DMS114 treated with DMSO at 0.1 percent for 48 hours (cell line): Measurements from ENCODE around the gene SLAMF9.
"Not testable (repeated sequence)": the region's sequence is repeated elsewhere in the genome, so short reads cannot be mapped to it uniquely, and the experiment has no call there.

Source experiments
- DNase-seq: peaks from one replicate; lab custom pipeline; 2025; ENCODE audit not compliant: unreplicated experiment; lab: John Stamatoyannopoulos, UW

SLAMF9 gene

GRCh38 chr1:159922511-159923202 is 31.4 kb downstream of the SLAMF9 start:
- no peak for DNase-seq

- no peak for DNase-seq
These were observed 32.1 kb downstream of the SLAMF9 start for GRCh38 chr1:159921700-159922504.

- DNase-seq, result no peak
These were observed 32.8 kb downstream of the SLAMF9 start for GRCh38 chr1:159921251-159921650.

GRCh38 chr1:159920651-159921050 is 33.4 kb downstream of the SLAMF9 start:
- no peak for DNase-seq

GRCh38 chr1:159920202-159920601 is 33.8 kb downstream of the SLAMF9 start:
- no peak for DNase-seq

- DNase-seq, result no peak
These were observed 34.7 kb downstream of the SLAMF9 start for GRCh38 chr1:159919236-159919865.

- no peak for DNase-seq
These were observed 35.5 kb downstream of the SLAMF9 start for GRCh38 chr1:159918352-159919200.

- no peak for DNase-seq
These were observed 36.3 kb downstream of the SLAMF9 start for GRCh38 chr1:159917533-159918351.

GRCh38 chr1:159916242-159917051 is 37.6 kb downstream of the SLAMF9 start:
- DNase-seq, result no peak

GRCh38 chr1:159915571-159916241 is 38.3 kb downstream of the SLAMF9 start:
- no peak for DNase-seq

- no peak for DNase-seq
These were observed 39.6 kb downstream of the SLAMF9 start for GRCh38 chr1:159914252-159915018.

GRCh38 chr1:159913451-159914192 is 40.4 kb downstream of the SLAMF9 start:
- DNase-seq, result no peak

GRCh38 chr1:159911326-159912070 is 42.5 kb downstream of the SLAMF9 start:
- DNase-seq, result no peak

GRCh38 chr1:159908031-159908940 is 45.8 kb downstream of the SLAMF9 start:
- DNase-seq, result no peak

GRCh38 chr1:159906960-159907359 is 47.1 kb downstream of the SLAMF9 start:
- DNase-seq, result no peak

- DNase-seq, result not testable (repeated sequence)
These were observed 50.0 kb downstream of the SLAMF9 start for GRCh38 chr1:159904036-159904435.
